ENCODE results near the gene MAPK8.

MAPK8 gene

DNA sequence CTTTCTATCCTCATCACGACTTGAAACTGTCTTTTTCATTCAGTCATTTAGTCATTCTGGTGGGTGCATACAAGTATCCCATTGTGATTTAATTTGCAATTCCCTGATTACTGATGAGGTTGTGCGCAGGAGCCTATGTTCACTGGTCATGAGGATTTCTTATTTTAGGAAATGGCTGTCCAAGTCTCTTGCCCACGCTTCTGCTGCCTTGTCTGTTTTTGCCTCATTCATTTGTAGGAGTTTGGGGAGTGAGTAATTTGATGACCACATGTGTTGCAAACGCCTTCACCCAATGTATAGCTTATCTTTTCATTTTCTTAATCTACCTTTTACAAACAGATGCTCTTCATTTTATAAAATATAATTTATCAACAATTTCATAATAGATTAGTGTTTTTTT lies 171.1 kb downstream of the MAPK8 start:
- TF ChIP-seq PKNOX1 (IDR thresholded peaks at IDR 0.05) = no peak
- no peak for TF ChIP-seq SUZ12 (IDR thresholded peaks at IDR 0.05)
- TF ChIP-seq FOXM1 (IDR thresholded peaks at IDR 0.05; ENCODE audit: borderline replicate concordance) = no peak
- TF ChIP-seq ZNF384 (IDR thresholded peaks at IDR 0.05) = no peak
- TF ChIP-seq ELF4 (IDR thresholded peaks at IDR 0.05) = no peak
- no peak for TF ChIP-seq L3MBTL2 (conservative IDR thresholded peaks at IDR 0.05)
- TF ChIP-seq LEF1 (IDR thresholded peaks at IDR 0.05; ENCODE audit: borderline replicate concordance) = no peak
- no peak for TF ChIP-seq FOXA1 (IDR thresholded peaks at IDR 0.05)
- TF ChIP-seq ARNT (IDR thresholded peaks at IDR 0.05) = no peak
- TF ChIP-seq FOXK2 (IDR thresholded peaks at IDR 0.05) = no peak
- no peak for TF ChIP-seq BHLHE40 (IDR thresholded peaks at IDR 0.05; ENCODE audit: borderline replicate concordance)
- TF ChIP-seq HDGF (IDR thresholded peaks at IDR 0.05; ENCODE audit: borderline replicate concordance) = no peak
- no peak for TF ChIP-seq TARDBP (IDR thresholded peaks at IDR 0.05)
- no peak for TF ChIP-seq NFRKB (IDR thresholded peaks at IDR 0.05)
- no peak for TF ChIP-seq CTBP1 (IDR thresholded peaks at IDR 0.05; ENCODE audit: borderline replicate concordance)
- no peak for TF ChIP-seq SP1 (IDR thresholded peaks at IDR 0.05)
- ChIA-PET CTCF (no interaction called here), POLR2A (no interaction called here)
- no peak for DNase-seq (ENCODE audit: extremely low spot score)

GRCh38 chr10:48478469-48478868 lies 172.0 kb downstream of the MAPK8 start:
- POLR2A ChIA-PET = no interaction called here
- DNase-seq (ENCODE audit: extremely low spot score) = no peak
- CTCF ChIA-PET = no interaction called here
- no peak for TF ChIP-seq FOXM1 (IDR thresholded peaks at IDR 0.05; ENCODE audit: borderline replicate concordance)
- no peak for TF ChIP-seq SUZ12 (IDR thresholded peaks at IDR 0.05)
- TF ChIP-seq FOXA1 (IDR thresholded peaks at IDR 0.05) = no peak
- TF ChIP-seq SP1 (IDR thresholded peaks at IDR 0.05) = no peak
- TF ChIP-seq FOXK2 (IDR thresholded peaks at IDR 0.05) = no peak
- TF ChIP-seq ARNT (IDR thresholded peaks at IDR 0.05) = no peak
- TF ChIP-seq ELF4 (IDR thresholded peaks at IDR 0.05) = no peak
- no peak for TF ChIP-seq TARDBP (IDR thresholded peaks at IDR 0.05)
- TF ChIP-seq BHLHE40 (IDR thresholded peaks at IDR 0.05; ENCODE audit: borderline replicate concordance) = no peak
- TF ChIP-seq HDGF (IDR thresholded peaks at IDR 0.05; ENCODE audit: borderline replicate concordance) = no peak

DNA sequence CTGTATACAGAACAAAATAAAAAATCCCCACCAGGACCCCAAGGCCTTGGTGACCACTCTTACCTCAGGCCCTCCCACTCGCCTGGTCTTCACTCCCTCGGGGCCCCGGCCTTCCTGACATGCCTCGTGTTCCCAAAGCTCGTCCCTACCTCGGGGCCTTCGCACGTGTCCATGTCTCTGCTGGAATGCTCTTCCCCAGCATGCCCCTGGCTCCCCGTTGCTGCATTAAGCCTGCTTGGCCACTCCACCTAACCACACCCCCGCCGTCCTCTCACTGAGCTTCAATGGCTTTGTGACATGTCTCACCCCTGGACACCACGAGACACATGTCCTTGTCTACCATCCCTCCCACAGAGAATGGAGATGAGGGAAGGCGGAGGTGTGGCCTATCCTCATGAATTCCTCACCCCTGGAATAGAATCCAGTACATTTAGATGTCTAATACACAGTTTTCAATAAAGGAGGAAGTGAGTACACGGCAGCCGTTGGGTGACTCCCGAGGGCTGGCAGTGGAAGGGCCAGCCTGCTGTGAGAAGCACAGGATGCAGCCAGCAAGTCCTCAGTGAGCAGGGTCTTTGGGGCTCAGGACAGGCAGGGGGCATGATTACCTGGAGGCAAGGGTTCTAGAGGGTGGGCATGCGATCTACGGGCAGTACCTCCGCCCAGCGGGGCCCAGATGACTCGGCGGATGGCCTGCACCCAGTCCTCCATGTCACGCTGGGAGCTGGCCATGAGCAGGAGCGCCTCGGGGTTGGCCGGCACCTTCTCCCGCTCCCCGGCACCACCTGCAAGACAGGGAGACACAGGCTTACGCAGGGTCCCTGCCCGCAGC lies 172.7 kb downstream of the MAPK8 start:
- ChIA-PET CTCF (no interaction called here), POLR2A (no interaction called here)
- TF ChIP-seq BHLHE40 (IDR thresholded peaks at IDR 0.05; ENCODE audit: borderline replicate concordance) (no peak), ZNF384 (IDR thresholded peaks at IDR 0.05) (no peak), L3MBTL2 (conservative IDR thresholded peaks at IDR 0.05) (no peak), HDGF (IDR thresholded peaks at IDR 0.05; ENCODE audit: borderline replicate concordance) (no peak), ELF4 (IDR thresholded peaks at IDR 0.05) (no peak), ARNT (IDR thresholded peaks at IDR 0.05) (no peak), SP1 (IDR thresholded peaks at IDR 0.05) (no peak), FOXA1 (IDR thresholded peaks at IDR 0.05) (no peak), SUZ12 (IDR thresholded peaks at IDR 0.05) (no peak), NFRKB (IDR thresholded peaks at IDR 0.05) (no peak), TARDBP (IDR thresholded peaks at IDR 0.05) (no peak)
- no peak for DNase-seq (ENCODE audit: extremely low spot score)

GRCh38 chr10:48480397-48481374 lies 174.2 kb downstream of the MAPK8 start:
- TF ChIP-seq LEF1 (IDR thresholded peaks at IDR 0.05; ENCODE audit: borderline replicate concordance) (no peak), L3MBTL2 (conservative IDR thresholded peaks at IDR 0.05) (no peak), FOXA1 (IDR thresholded peaks at IDR 0.05) (no peak), NFRKB (IDR thresholded peaks at IDR 0.05) (no peak), HDGF (IDR thresholded peaks at IDR 0.05; ENCODE audit: borderline replicate concordance) (no peak), ZNF384 (IDR thresholded peaks at IDR 0.05) (no peak)
- ChIA-PET CTCF (no interaction called here), POLR2A (interaction anchor here (0.7 kb wide), 1 partner anchor 41 kb away, joined by 3 read pairs; no protein-coding TSS in a partner anchor)
- DNase-seq (ENCODE audit: extremely low spot score) = no peak

DNA sequence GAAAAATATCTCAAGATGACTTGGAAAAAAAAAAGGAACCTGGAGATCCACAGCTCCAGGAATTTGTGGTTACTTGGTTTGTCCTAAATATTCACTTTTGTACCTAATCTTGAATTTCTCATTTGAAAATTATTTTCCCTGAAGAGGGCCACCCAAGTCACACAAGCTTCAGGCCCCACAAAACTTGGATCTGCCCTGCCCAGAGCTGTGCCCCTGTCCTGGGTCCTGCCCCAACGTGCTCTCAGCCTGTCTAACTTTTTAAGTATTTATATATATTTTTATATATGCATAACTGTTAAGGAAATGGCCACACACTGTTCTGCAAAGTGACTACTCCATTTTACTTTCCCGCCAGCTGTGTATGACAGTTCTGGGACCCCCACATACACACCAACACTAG lies 174.9 kb downstream of the MAPK8 start:
- no peak for DNase-seq (ENCODE audit: extremely low spot score)
- ChIA-PET POLR2A (interaction anchor here (0.7 kb wide), 1 partner anchor 41 kb away, joined by 3 read pairs; no protein-coding TSS in a partner anchor), CTCF (no interaction called here)
- no peak for TF ChIP-seq FOXA1 (IDR thresholded peaks at IDR 0.05)
- no peak for TF ChIP-seq PKNOX1 (IDR thresholded peaks at IDR 0.05)
- TF ChIP-seq SP1 (IDR thresholded peaks at IDR 0.05) = no peak
- no peak for TF ChIP-seq HDGF (IDR thresholded peaks at IDR 0.05; ENCODE audit: borderline replicate concordance)

DNA sequence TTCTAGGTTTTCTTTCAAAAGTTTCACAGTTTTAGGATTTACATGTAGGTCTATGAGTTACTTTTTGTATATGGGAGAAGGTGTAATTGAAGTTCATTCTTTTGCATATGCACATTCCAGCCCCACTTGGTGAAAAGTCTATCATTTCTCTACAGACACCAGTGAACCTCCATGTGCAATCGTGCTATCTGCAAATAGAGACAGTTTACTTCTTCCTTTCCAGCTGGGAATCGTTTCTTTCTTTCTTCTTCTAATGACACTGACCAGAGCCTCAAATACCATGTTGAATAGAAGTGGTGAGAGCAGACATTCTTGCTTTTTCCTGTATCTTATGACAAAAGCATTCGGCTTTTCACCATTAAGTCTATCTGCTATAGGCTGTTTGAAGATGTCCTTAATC lies 175.7 kb downstream of the MAPK8 start:
- DNase-seq (ENCODE audit: extremely low spot score) = no peak
- TF ChIP-seq BHLHE40 (IDR thresholded peaks at IDR 0.05; ENCODE audit: borderline replicate concordance) = no peak
- no peak for TF ChIP-seq NFRKB (IDR thresholded peaks at IDR 0.05)
- TF ChIP-seq HDGF (IDR thresholded peaks at IDR 0.05; ENCODE audit: borderline replicate concordance) = no peak
- TF ChIP-seq FOXK2 (IDR thresholded peaks at IDR 0.05) = no peak
- TF ChIP-seq SP1 (IDR thresholded peaks at IDR 0.05) = no peak
- TF ChIP-seq ZNF384 (IDR thresholded peaks at IDR 0.05) = no peak
- no peak for TF ChIP-seq LEF1 (IDR thresholded peaks at IDR 0.05; ENCODE audit: borderline replicate concordance)
- TF ChIP-seq FOXM1 (IDR thresholded peaks at IDR 0.05; ENCODE audit: borderline replicate concordance) = no peak
- TF ChIP-seq TARDBP (IDR thresholded peaks at IDR 0.05) = no peak
- TF ChIP-seq ELF4 (IDR thresholded peaks at IDR 0.05) = no peak
- no peak for TF ChIP-seq PKNOX1 (IDR thresholded peaks at IDR 0.05)
- no peak for TF ChIP-seq SUZ12 (IDR thresholded peaks at IDR 0.05)
- no peak for TF ChIP-seq FOXA1 (IDR thresholded peaks at IDR 0.05)
- no peak for TF ChIP-seq ARNT (IDR thresholded peaks at IDR 0.05)
- TF ChIP-seq L3MBTL2 (conservative IDR thresholded peaks at IDR 0.05) = no peak
- CTCF ChIA-PET = no interaction called here
- POLR2A ChIA-PET = no interaction called here
